Activated naive CD8-positive, alpha-beta T cell treated with anti-CD3 and anti-CD28 coated beads for 36 hours (primary cell): ENCODE results near the gene ZC3H8. TPM values are rescaled to one million over a fixed set of nuclear protein-coding genes. Genes with fewer than 3 reads are reported as not detected.
"Not testable (repeated sequence)": the region's sequence is repeated elsewhere in the genome, so short reads cannot be mapped to it uniquely, and the experiment has no call there.

ENCODE experiments used
- DNase-seq: peaks from one replicate; pipeline ENCODE4 v3.0.0; 2021
- H3K27ac Mint-ChIP-seq: one replicate; pipeline ENCODE4 v1.8.0; 2022; ENCODE audit warnings: mild to moderate bottlenecking, moderate library complexity, mixed read lengths
- H3K27me3 Mint-ChIP-seq: one replicate; pipeline ENCODE4 v1.8.0; 2022; ENCODE audit warnings: mild to moderate bottlenecking, mixed read lengths
- H3K36me3 Mint-ChIP-seq: one replicate; pipeline ENCODE4 v1.8.0; 2021; ENCODE audit warnings: mild to moderate bottlenecking, mixed read lengths
- H3K4me1 Mint-ChIP-seq: one replicate; pipeline ENCODE4 v1.8.0; 2021; ENCODE audit warnings: mixed read lengths
- H3K4me3 Mint-ChIP-seq: one replicate; pipeline ENCODE4 v1.8.0; 2022; ENCODE audit warnings: mild to moderate bottlenecking, moderate library complexity, mixed read lengths
- H3K9me3 Mint-ChIP-seq: one replicate; pipeline ENCODE4 v1.8.0; 2022; ENCODE audit warnings: mixed read lengths
- total RNA-seq, 2 experiments: library from RNA; stranded (reverse); gene quantifications; one replicate each; pipeline ENCODE4 v1.2.3, GENCODE V29; 2021

The ZC3H8 gene
- total RNA-seq, 2 experiments from 2014 or later: 23.7 to 26.8 TPM

GRCh38 chr2:112239862-112240261 is 15.0 kb downstream of the ZC3H8 start:
- Mint-ChIP-seq H3K9me3 (no peaks in the 10 kb centered on the region), H3K36me3 (peaks cover 31% of the 10 kb centered on the region), H3K4me1 (peaks cover 32% of the 10 kb centered on the region), H3K27ac (no peak overlapping the region), H3K4me3 (no peak overlapping the region), H3K27me3 (no peaks in the 10 kb centered on the region)
- no peak for DNase-seq

- H3K27ac Mint-ChIP-seq: no peak overlapping the region
These were observed 24.5 kb downstream of the ZC3H8 start for GRCh38 chr2:112230371-112230770.

GRCh38 chr2:112229348-112229747 is 25.5 kb downstream of the ZC3H8 start:
- H3K4me3 Mint-ChIP-seq: no peak overlapping the region
- no peak for DNase-seq
- H3K36me3 Mint-ChIP-seq: peaks cover 50% of the 10 kb centered on the region
- H3K27ac Mint-ChIP-seq: no peak overlapping the region
- H3K4me1 Mint-ChIP-seq: peaks cover 3% of the 10 kb centered on the region
- no peaks in the 10 kb centered on the region for H3K27me3 Mint-ChIP-seq
- H3K9me3 Mint-ChIP-seq: no peaks in the 10 kb centered on the region

More at GRCh38 chr2:112230371-112230770, 24.5 kb downstream of the ZC3H8 start:
- no peaks in the 10 kb centered on the region for H3K27me3 Mint-ChIP-seq
- DNase-seq: no peak
- H3K36me3 Mint-ChIP-seq: peaks cover 47% of the 10 kb centered on the region
- H3K4me1 Mint-ChIP-seq: peaks cover 3% of the 10 kb centered on the region
- H3K9me3 Mint-ChIP-seq: no peaks in the 10 kb centered on the region
- H3K4me3 Mint-ChIP-seq: no peak overlapping the region

- peaks cover 25% of the 10 kb centered on the region for H3K36me3 Mint-ChIP-seq
- DNase-seq: no peak
- peaks cover 8% of the 10 kb centered on the region for H3K4me1 Mint-ChIP-seq
- no peak overlapping the region for H3K27ac Mint-ChIP-seq
- no peaks in the 10 kb centered on the region for H3K27me3 Mint-ChIP-seq
- H3K4me3 Mint-ChIP-seq: no peak overlapping the region
- peaks cover 23% of the 10 kb centered on the region for H3K9me3 Mint-ChIP-seq
These were observed 34.0 kb downstream of the ZC3H8 start for GRCh38 chr2:112220831-112221230.

- H3K36me3 Mint-ChIP-seq: peaks cover 21% of the 10 kb centered on the region
- H3K4me1 Mint-ChIP-seq: peaks cover 8% of the 10 kb centered on the region
- H3K4me3 Mint-ChIP-seq: no peak overlapping the region
- H3K27me3 Mint-ChIP-seq: no peaks in the 10 kb centered on the region
- no peak overlapping the region for H3K27ac Mint-ChIP-seq
- no peak for DNase-seq
- peaks cover 23% of the 10 kb centered on the region for H3K9me3 Mint-ChIP-seq
These were observed 34.7 kb downstream of the ZC3H8 start for GRCh38 chr2:112220186-112220585.

- Mint-ChIP-seq H3K27me3 (no peaks in the 10 kb centered on the region), H3K9me3 (peaks cover 25% of the 10 kb centered on the region), H3K36me3 (peaks cover 28% of the 10 kb centered on the region), H3K4me1 (peaks cover 8% of the 10 kb centered on the region), H3K27ac (no peak overlapping the region), H3K4me3 (no peak overlapping the region)
- DNase-seq: no peak
These were observed 37.0 kb downstream of the ZC3H8 start for GRCh38 chr2:112217854-112218253.

GRCh38 chr2:112216167-112216566 is 38.7 kb downstream of the ZC3H8 start:
- H3K9me3 Mint-ChIP-seq: peaks cover 17% of the 10 kb centered on the region
- H3K4me3 Mint-ChIP-seq: no peak overlapping the region
- peaks cover 35% of the 10 kb centered on the region for H3K36me3 Mint-ChIP-seq
- H3K27ac Mint-ChIP-seq: no peak overlapping the region
- no peak for DNase-seq
- no peaks in the 10 kb centered on the region for H3K27me3 Mint-ChIP-seq
- H3K4me1 Mint-ChIP-seq: peaks cover 4% of the 10 kb centered on the region

- not testable (repeated sequence) for H3K4me1 Mint-ChIP-seq, H3K4me3 Mint-ChIP-seq, DNase-seq, H3K27ac Mint-ChIP-seq, H3K27me3 Mint-ChIP-seq
- H3K9me3 Mint-ChIP-seq: peaks cover 17% of the 10 kb centered on the region
- H3K36me3 Mint-ChIP-seq: peaks cover 32% of the 10 kb centered on the region
These were observed 46.9 kb downstream of the ZC3H8 start for GRCh38 chr2:112207905-112208304.

- Mint-ChIP-seq H3K36me3 (peaks cover 23% of the 10 kb centered on the region), H3K27me3 (no peaks in the 10 kb centered on the region), H3K4me3 (no peak overlapping the region), H3K27ac (no peak overlapping the region), H3K4me1 (no peaks in the 10 kb centered on the region), H3K9me3 (peaks cover 16% of the 10 kb centered on the region)
- no peak for DNase-seq
These were observed 50.4 kb downstream of the ZC3H8 start for GRCh38 chr2:112204411-112204810.

GRCh38 chr2:112201696-112202430 is 53.0 kb downstream of the ZC3H8 start:
- peaks cover 20% of the 10 kb centered on the region for H3K36me3 Mint-ChIP-seq
- no peaks in the 10 kb centered on the region for H3K27me3 Mint-ChIP-seq

GRCh38 chr2:112199188-112199587 is 55.7 kb downstream of the ZC3H8 start:
- Mint-ChIP-seq H3K27me3 (no peaks in the 10 kb centered on the region), H3K36me3 (peaks cover 14% of the 10 kb centered on the region), H3K9me3 (peaks cover 9% of the 10 kb centered on the region), H3K4me3 (no peak overlapping the region), H3K4me1 (peaks cover 17% of the 10 kb centered on the region), H3K27ac (no peak overlapping the region)
- DNase-seq: no peak

More at GRCh38 chr2:112201696-112202430, 53.0 kb downstream of the ZC3H8 start:
- Mint-ChIP-seq H3K4me1 (peaks cover 2% of the 10 kb centered on the region), H3K4me3 (no peak overlapping the region), H3K27ac (no peak overlapping the region), H3K9me3 (peaks cover 14% of the 10 kb centered on the region)
- DNase-seq: no peak

GRCh38 chr2:112198780-112199179 is 56.1 kb downstream of the ZC3H8 start:
- Mint-ChIP-seq H3K9me3 (peaks cover 8% of the 10 kb centered on the region), H3K4me1 (peaks cover 17% of the 10 kb centered on the region), H3K4me3 (no peak overlapping the region), H3K27ac (no peak overlapping the region), H3K36me3 (peaks cover 14% of the 10 kb centered on the region), H3K27me3 (no peaks in the 10 kb centered on the region)
- DNase-seq: no peak

- H3K4me1 Mint-ChIP-seq: peaks cover 17% of the 10 kb centered on the region
- DNase-seq: no peak
- H3K36me3 Mint-ChIP-seq: peaks cover 5% of the 10 kb centered on the region
- H3K4me3 Mint-ChIP-seq: no peak overlapping the region
- H3K9me3 Mint-ChIP-seq: peaks cover 4% of the 10 kb centered on the region
- no peaks in the 10 kb centered on the region for H3K27me3 Mint-ChIP-seq
- H3K27ac Mint-ChIP-seq: no peak overlapping the region
These were observed 57.0 kb downstream of the ZC3H8 start for GRCh38 chr2:112197868-112198267.

GRCh38 chr2:112195950-112196349 is 58.9 kb downstream of the ZC3H8 start:
- no peak for DNase-seq
- no peak overlapping the region for H3K27ac Mint-ChIP-seq
- H3K4me1 Mint-ChIP-seq: peaks cover 29% of the 10 kb centered on the region
- H3K9me3 Mint-ChIP-seq: peaks cover 2% of the 10 kb centered on the region
- no peaks in the 10 kb centered on the region for H3K27me3 Mint-ChIP-seq
- no peak overlapping the region for H3K4me3 Mint-ChIP-seq
- peaks cover 6% of the 10 kb centered on the region for H3K36me3 Mint-ChIP-seq

- Mint-ChIP-seq H3K4me3 (no peak overlapping the region), H3K9me3 (peaks cover 5% of the 10 kb centered on the region), H3K27me3 (no peaks in the 10 kb centered on the region), H3K27ac (no peak overlapping the region), H3K4me1 (peaks cover 35% of the 10 kb centered on the region), H3K36me3 (peaks cover 8% of the 10 kb centered on the region)
- DNase-seq: no peak
These were observed 59.6 kb downstream of the ZC3H8 start for GRCh38 chr2:112195167-112195766.

- H3K9me3 Mint-ChIP-seq: peaks cover 5% of the 10 kb centered on the region
- H3K36me3 Mint-ChIP-seq: peaks cover 11% of the 10 kb centered on the region
- H3K27ac Mint-ChIP-seq: peak overlapping the region; percentile 31
- peaks cover 42% of the 10 kb centered on the region for H3K4me1 Mint-ChIP-seq
- no peaks in the 10 kb centered on the region for H3K27me3 Mint-ChIP-seq
- DNase-seq: no peak
- no peak overlapping the region for H3K4me3 Mint-ChIP-seq
These were observed 60.4 kb downstream of the ZC3H8 start for GRCh38 chr2:112194482-112194881.
